Trophoblast cell (in vitro differentiated cells and primary cell): ENCODE data around the gene AMBRA1.
A peak's percentile ranks its signal among the peaks of the same experiment; 100 is the strongest.

Experiments
- DNase-seq, 2 donors: peaks; one replicate each; pipeline ENCODE4 v3.0.0-alpha.2; 2016
- H2AFZ ChIP-seq: 2 replicates; pipeline ENCODE4 v1.6.1; 2013; ENCODE audit warnings: low read length, moderate library complexity, mild to moderate bottlenecking; ENCODE audit not compliant: insufficient read depth, poor library complexity
- H2AK5ac ChIP-seq: 2 replicates; pipeline ENCODE4 v1.6.1; 2013; ENCODE audit warnings: mild to moderate bottlenecking, low read length
- H2BK120ac ChIP-seq: 2 replicates; pipeline ENCODE4 v1.6.1; 2013; ENCODE audit warnings: low read length, mild to moderate bottlenecking, moderate library complexity; ENCODE audit not compliant: insufficient read depth, poor library complexity
- H2BK12ac ChIP-seq: 2 replicates; pipeline ENCODE4 v1.6.1; 2013; ENCODE audit warnings: mild to moderate bottlenecking, low read length, moderate library complexity
- H2BK5ac ChIP-seq: 2 replicates; pipeline ENCODE4 v1.6.1; 2013; ENCODE audit warnings: low read length, low read depth, moderate library complexity, mild to moderate bottlenecking; ENCODE audit not compliant: poor library complexity
- H3K14ac ChIP-seq: 2 replicates; pipeline ENCODE4 v1.6.1; 2013; ENCODE audit warnings: mild to moderate bottlenecking, low read length
- H3K18ac ChIP-seq: 2 replicates; pipeline ENCODE4 v1.6.1; 2013; ENCODE audit warnings: mild to moderate bottlenecking, low read length
- H3K23ac ChIP-seq: 2 replicates; pipeline ENCODE4 v1.6.1; 2013; ENCODE audit warnings: low read length
- H3K27ac ChIP-seq: 2 replicates; pipeline ENCODE4 v1.5.1; 2013; ENCODE audit warnings: low read depth, mild to moderate bottlenecking, inconsistent platforms, low read length, moderate library complexity
- H3K27me3 ChIP-seq: 2 replicates; pipeline ENCODE4 v1.6.1; 2013; ENCODE audit warnings: inconsistent platforms, mild to moderate bottlenecking, low read length, moderate library complexity; ENCODE audit not compliant: insufficient read depth
- H3K36me3 ChIP-seq, 2 experiments: 1 replicate in 1 of 2; 2 replicates in 1 of 2; pipeline ENCODE4 v1.6.1; 2013; ENCODE audit warnings: low read length in 2 of 2, mild to moderate bottlenecking in 2 of 2, moderate library complexity in 1 of 2; ENCODE audit not compliant: insufficient read depth in 2 of 2, control insufficient read depth in 1 of 2
- H3K4ac ChIP-seq: 2 replicates; pipeline ENCODE4 v1.6.1; 2013; ENCODE audit warnings: low read depth, mild to moderate bottlenecking, low read length, moderate library complexity
- H3K4me1 ChIP-seq, 2 experiments: 1 replicate in 1 of 2; 2 replicates in 1 of 2; pipeline ENCODE4 v1.6.1; 2013; ENCODE audit warnings: low read length in 2 of 2, mild to moderate bottlenecking in 2 of 2, moderate library complexity in 1 of 2; ENCODE audit not compliant: insufficient read depth in 2 of 2, control insufficient read depth in 1 of 2
- H3K4me2 ChIP-seq: 2 replicates; pipeline ENCODE4 v1.6.1; 2013; ENCODE audit warnings: inconsistent platforms, mild to moderate bottlenecking, low read length, moderate library complexity
- H3K4me3 ChIP-seq: 2 replicates; pipeline ENCODE4 v1.5.1; 2013; ENCODE audit warnings: mild to moderate bottlenecking, low read depth, low read length, inconsistent platforms
- H3K79me1 ChIP-seq: one replicate; pipeline ENCODE4 v1.6.1; 2013; ENCODE audit warnings: low read length
- H3K79me2 ChIP-seq: 2 replicates; pipeline ENCODE4 v1.6.1; 2013; ENCODE audit warnings: low read length, mild to moderate bottlenecking; ENCODE audit not compliant: control insufficient read depth, insufficient read depth, poor library complexity
- H3K9ac ChIP-seq: 2 replicates; pipeline ENCODE4 v1.6.1; 2013; ENCODE audit warnings: mild to moderate bottlenecking, low read length
- H3K9me3 ChIP-seq: 2 replicates; pipeline ENCODE4 v1.6.1; 2013; ENCODE audit warnings: low read depth, mild to moderate bottlenecking, control low read depth, inconsistent platforms, low read length; ENCODE audit not compliant: insufficient read depth
- H4K12ac ChIP-seq: 2 replicates; pipeline ENCODE4 v1.6.1; 2013; ENCODE audit warnings: low read depth, mild to moderate bottlenecking, low read length, moderate library complexity
- H4K8ac ChIP-seq: 2 replicates; pipeline ENCODE4 v1.6.1; 2013; ENCODE audit warnings: low read depth, mild to moderate bottlenecking, low read length, moderate library complexity
- H4K91ac ChIP-seq: one replicate; pipeline ENCODE4 v1.6.1; 2013; ENCODE audit warnings: low read depth, mild to moderate bottlenecking, low read length, moderate library complexity
- WGBS: extraction: QIAGEN DNeasy Blood & Tissue Kit; methylation state at CpG from one replicate; pipeline ENCODE4 v1.1.7; 2013; ENCODE audit warnings: missing lambda C conversion rate; ENCODE audit not compliant: insufficient read length, insufficient coverage; ENCODE audit errors: extremely low coverage; 5-methylcytosine and 5-hydroxymethylcytosine counted together

Gene AMBRA1

GRCh38 chr11:46458491-46458890 lies 135.3 kb downstream of the AMBRA1 start:
- Histone ChIP-seq H3K4ac (no peak overlapping the region), H2BK120ac (no peak overlapping the region), H2BK12ac (no peak overlapping the region), H3K79me1 (no peaks in the 10 kb centered on the region), H3K27ac (no peak overlapping the region), H3K9ac (no peak overlapping the region), H3K27me3 (no peaks in the 10 kb centered on the region), H3K79me2 (no peaks in the 10 kb centered on the region), H3K4me3 (no peak overlapping the region), H3K23ac (no peak overlapping the region), H4K12ac (no peak overlapping the region), H3K4me2 (no peak overlapping the region), H2BK5ac (no peak overlapping the region), H4K8ac (no peak overlapping the region), H3K14ac (no peak overlapping the region), H2AFZ (no peak overlapping the region), H2AK5ac (no peak overlapping the region), H3K9me3 (no peaks in the 10 kb centered on the region), H3K18ac (no peak overlapping the region), H4K91ac (no peak overlapping the region), H3K36me3 (peaks cover 0 to 2% of the 10 kb centered on the region in 2 experiments), H3K4me1 (no peaks in the 10 kb centered on the region)
- no peak for DNase-seq
- WGBS, result no CpG with 5 or more reads among the region's 2 CpGs

GRCh38 chr11:46457659-46458424 lies 136.0 kb downstream of the AMBRA1 start:
- H4K12ac ChIP-seq, result no peak overlapping the region
- no peak overlapping the region for H4K91ac ChIP-seq
- H3K18ac ChIP-seq, result no peak overlapping the region
- H3K14ac ChIP-seq, result no peak overlapping the region
- no peak overlapping the region for H3K4me2 ChIP-seq
- H3K9me3 ChIP-seq, result no peaks in the 10 kb centered on the region
- H3K4me3 ChIP-seq, result no peak overlapping the region
- H3K36me3 ChIP-seq, result peaks cover 0 to 2% of the 10 kb centered on the region in 2 experiments
- no peak overlapping the region for H2BK120ac ChIP-seq
- H2AK5ac ChIP-seq, result no peak overlapping the region
- no peak overlapping the region for H3K9ac ChIP-seq
- H3K4me1 ChIP-seq, result no peaks in the 10 kb centered on the region
- H2BK5ac ChIP-seq, result no peak overlapping the region
- H3K79me1 ChIP-seq, result no peaks in the 10 kb centered on the region
- H2AFZ ChIP-seq, result no peak overlapping the region
- no peak overlapping the region for H2BK12ac ChIP-seq
- H4K8ac ChIP-seq, result no peak overlapping the region
- H3K23ac ChIP-seq, result no peak overlapping the region
- DNase-seq, result peak in 1 of 2 donors; percentile 14
- H3K27ac ChIP-seq, result no peak overlapping the region
- WGBS, result no CpG with 5 or more reads among the region's 7 CpGs
- H3K79me2 ChIP-seq, result no peaks in the 10 kb centered on the region
- H3K4ac ChIP-seq, result no peak overlapping the region
- H3K27me3 ChIP-seq, result no peaks in the 10 kb centered on the region

- Histone ChIP-seq H3K79me1 (no peaks in the 10 kb centered on the region), H2AK5ac (no peak overlapping the region), H3K4ac (no peak overlapping the region), H3K4me1 (no peaks in the 10 kb centered on the region), H3K4me2 (no peak overlapping the region), H3K36me3 (peaks cover 0 to 2% of the 10 kb centered on the region in 2 experiments), H3K79me2 (no peaks in the 10 kb centered on the region), H2BK12ac (no peak overlapping the region), H4K8ac (no peak overlapping the region), H2AFZ (no peak overlapping the region), H2BK120ac (no peak overlapping the region), H3K4me3 (no peak overlapping the region), H3K27ac (no peak overlapping the region), H3K14ac (no peak overlapping the region), H2BK5ac (no peak overlapping the region), H4K12ac (no peak overlapping the region), H3K23ac (no peak overlapping the region), H3K9me3 (no peaks in the 10 kb centered on the region), H3K18ac (no peak overlapping the region), H3K9ac (no peak overlapping the region), H3K27me3 (no peaks in the 10 kb centered on the region), H4K91ac (no peak overlapping the region)
- no peak for DNase-seq
- no CpG with 5 or more reads among the region's 3 CpGs for WGBS
Observed at GRCh38 chr11:46457021-46457420, 136.8 kb downstream of the AMBRA1 start.

GRCh38 chr11:46456269-46457001 lies 137.4 kb downstream of the AMBRA1 start:
- Histone ChIP-seq H3K9ac (no peak overlapping the region), H3K23ac (no peak overlapping the region)

More at GRCh38 chr11:46456269-46457001, 137.4 kb downstream of the AMBRA1 start:
- H3K4ac ChIP-seq, result no peak overlapping the region
- H3K4me1 ChIP-seq, result no peaks in the 10 kb centered on the region
- no peaks in the 10 kb centered on the region for H3K79me2 ChIP-seq
- no peak overlapping the region for H2BK12ac ChIP-seq
- no peak overlapping the region for H3K27ac ChIP-seq
- no peak overlapping the region for H4K91ac ChIP-seq
- no CpG with 5 or more reads among the region's 8 CpGs for WGBS
- peaks cover 0 to 2% of the 10 kb centered on the region in 2 experiments for H3K36me3 ChIP-seq
- no peak overlapping the region for H3K4me2 ChIP-seq
- no peaks in the 10 kb centered on the region for H3K9me3 ChIP-seq
- no peak overlapping the region for H2AFZ ChIP-seq
- H2BK5ac ChIP-seq, result no peak overlapping the region
- H3K14ac ChIP-seq, result no peak overlapping the region
- no peak overlapping the region for H4K12ac ChIP-seq
- H2AK5ac ChIP-seq, result no peak overlapping the region
- H3K18ac ChIP-seq, result no peak overlapping the region
- no peaks in the 10 kb centered on the region for H3K27me3 ChIP-seq
- no peak overlapping the region for H4K8ac ChIP-seq
- H3K79me1 ChIP-seq, result no peaks in the 10 kb centered on the region
- H2BK120ac ChIP-seq, result no peak overlapping the region
- H3K4me3 ChIP-seq, result no peak overlapping the region
- DNase-seq, result no peak
